ENCODE measurements around the gene GGCX.

GRCh38 chr2:85585781-85586105 lies 24.4 kb upstream of the GGCX start:
- TF ChIP-seq CTCF (IDR thresholded peaks at IDR 0.05; ENCODE audit: extremely low read depth in 1 of 2, insufficient read depth in 1 of 2, low read depth in 1 of 2, low read length in 2 of 2) (no peak), POLR2A (IDR thresholded peaks at IDR 0.05; ENCODE audit: low read depth, low read length) (no peak)
